Neural progenitor cell (in vitro differentiated cells): Measurements from ENCODE around the gene NEDD9. TPM values are rescaled to one million over a fixed set of nuclear protein-coding genes. Genes with fewer than 3 reads are reported as not detected.

Experiments
- DNase-seq: peaks from one replicate; pipeline ENCODE4 v3.0.0-alpha.2; 2016; ENCODE audit warnings: low spot score
- H2AFZ ChIP-seq: fragments of 200-600 bp; sonication (generic); replicated peaks from 2 replicates; pipeline ENCODE4 v1.6.1; 2016; ENCODE audit warnings: antibody characterized with exemption
- H3F3A ChIP-seq: fragments of 200-600 bp; sonication (generic); 2 replicates; pipeline ENCODE4 v1.6.1; 2016; ENCODE audit warnings: antibody characterized with exemption, low read depth
- H3K27ac ChIP-seq: fragments of 200-600 bp; sonication (generic); 2 replicates; pipeline ENCODE4 v1.5.1; 2016; ENCODE audit warnings: mild to moderate bottlenecking
- H3K27me3 ChIP-seq: fragments of 200-600 bp; sonication (generic); 2 replicates; pipeline ENCODE4 v1.6.1; 2016; ENCODE audit warnings: mild to moderate bottlenecking, moderate library complexity
- H3K36me3 ChIP-seq: fragments of 200-600 bp; sonication (generic); 2 replicates; pipeline ENCODE4 v1.5.1; 2016
- H3K4me1 ChIP-seq: fragments of 200-600 bp; sonication (generic); 2 replicates; pipeline ENCODE4 v1.6.1; 2016; ENCODE audit warnings: mixed run types
- H3K4me2 ChIP-seq: fragments of 200-600 bp; sonication (generic); 2 replicates; pipeline ENCODE4 v1.6.1; 2016
- H3K4me3 ChIP-seq: fragments of 200-600 bp; sonication (generic); 2 replicates; pipeline ENCODE4 v1.5.1; 2016
- H3K79me2 ChIP-seq: fragments of 200-600 bp; sonication (generic); 2 replicates; pipeline ENCODE4 v1.6.1; 2016; ENCODE audit warnings: low read depth
- H3K9ac ChIP-seq: fragments of 200-600 bp; sonication (generic); 2 replicates; pipeline ENCODE4 v1.6.1; 2016
- H3K9me3 ChIP-seq: fragments of 200-600 bp; sonication (generic); 2 replicates; pipeline ENCODE4 v1.5.1; 2016; ENCODE audit warnings: low read depth
- H4K20me1 ChIP-seq: fragments of 200-600 bp; sonication (generic); 2 replicates; pipeline ENCODE4 v1.6.1; 2016; ENCODE audit warnings: low read depth
- H3K27ac Mint-ChIP-seq: 3 replicates; pipeline ENCODE4 v1.8.0; 2021; ENCODE audit warnings: mixed read lengths
- H3K27me3 Mint-ChIP-seq: 2 replicates; pipeline ENCODE4 v1.8.0; 2022; ENCODE audit warnings: low read depth, mild to moderate bottlenecking, inconsistent platforms, moderate library complexity, mixed read lengths; ENCODE audit not compliant: insufficient read depth
- H3K36me3 Mint-ChIP-seq: 3 replicates; pipeline ENCODE4 v1.8.0; 2021; ENCODE audit warnings: mixed read lengths
- H3K4me1 Mint-ChIP-seq: 3 replicates; pipeline ENCODE4 v1.8.0; 2021; ENCODE audit warnings: mixed read lengths
- H3K4me3 Mint-ChIP-seq: 3 replicates; pipeline ENCODE4 v1.8.0; 2021; ENCODE audit warnings: mild to moderate bottlenecking, moderate library complexity, mixed read lengths
- H3K9me3 Mint-ChIP-seq: 3 replicates; pipeline ENCODE4 v1.8.0; 2020; ENCODE audit warnings: mixed read lengths
- EZH2 ChIP-seq: fragments of 200-600 bp; sonication (generic); IDR thresholded peaks from 2 replicates; pipeline ENCODE4 v1.6.1; 2017; ENCODE audit warnings: antibody characterized with exemption, mild to moderate bottlenecking, moderate library complexity
- EZH2phosphoT487 ChIP-seq: fragments of 200-600 bp; sonication (generic); IDR thresholded peaks from 2 replicates; pipeline ENCODE4 v1.6.1; 2017; ENCODE audit warnings: antibody characterized with exemption
- total RNA-seq: library from RNA; depleted of rRNA; stranded (reverse); fragments of >200 nt; gene quantifications from 2 replicates; pipeline ENCODE4 v1.2.3, GENCODE V29; 2015; ENCODE audit warnings: low replicate concordance
- TF ChIP-seq, protein P1 (sequence below): fragments of 200-600 bp; sonication (generic); IDR thresholded peaks from 2 replicates; pipeline ENCODE4 v1.5.1; 2017; ENCODE audit warnings: antibody characterized with exemption, mild to moderate bottlenecking

The NEDD9 gene
- total RNA-seq, 1 donor from 2014 or later = 4.9 TPM

- Histone ChIP-seq H3K4me1 (peaks cover 37% of the 10 kb centered on the region), H3K9me3 (no peaks in the 10 kb centered on the region), H3K27ac (no peak overlapping the region), H3F3A (no peaks in the 10 kb centered on the region), H3K4me3 (no peak overlapping the region), H3K27me3 (no peaks in the 10 kb centered on the region), H4K20me1 (no peaks in the 10 kb centered on the region), H3K79me2 (peaks cover 6% of the 10 kb centered on the region), H3K36me3 (no peaks in the 10 kb centered on the region), H3K4me2 (peak overlapping the region; percentile 31), H2AFZ (no peak overlapping the region), H3K9ac (no peak overlapping the region)
- DNase-seq = peak; percentile 48
- no peaks in the 10 kb centered on the region for H3K9me3 Mint-ChIP-seq
- no peak overlapping the region for H3K4me3 Mint-ChIP-seq
- peak overlapping the region; percentile 9 for H3K27ac Mint-ChIP-seq
- H3K27me3 Mint-ChIP-seq = peaks cover 2% of the 10 kb centered on the region
- H3K36me3 Mint-ChIP-seq = peaks cover 75% of the 10 kb centered on the region
- no peak for TF ChIP-seq EZH2
- TF ChIP-seq, protein P1, sequence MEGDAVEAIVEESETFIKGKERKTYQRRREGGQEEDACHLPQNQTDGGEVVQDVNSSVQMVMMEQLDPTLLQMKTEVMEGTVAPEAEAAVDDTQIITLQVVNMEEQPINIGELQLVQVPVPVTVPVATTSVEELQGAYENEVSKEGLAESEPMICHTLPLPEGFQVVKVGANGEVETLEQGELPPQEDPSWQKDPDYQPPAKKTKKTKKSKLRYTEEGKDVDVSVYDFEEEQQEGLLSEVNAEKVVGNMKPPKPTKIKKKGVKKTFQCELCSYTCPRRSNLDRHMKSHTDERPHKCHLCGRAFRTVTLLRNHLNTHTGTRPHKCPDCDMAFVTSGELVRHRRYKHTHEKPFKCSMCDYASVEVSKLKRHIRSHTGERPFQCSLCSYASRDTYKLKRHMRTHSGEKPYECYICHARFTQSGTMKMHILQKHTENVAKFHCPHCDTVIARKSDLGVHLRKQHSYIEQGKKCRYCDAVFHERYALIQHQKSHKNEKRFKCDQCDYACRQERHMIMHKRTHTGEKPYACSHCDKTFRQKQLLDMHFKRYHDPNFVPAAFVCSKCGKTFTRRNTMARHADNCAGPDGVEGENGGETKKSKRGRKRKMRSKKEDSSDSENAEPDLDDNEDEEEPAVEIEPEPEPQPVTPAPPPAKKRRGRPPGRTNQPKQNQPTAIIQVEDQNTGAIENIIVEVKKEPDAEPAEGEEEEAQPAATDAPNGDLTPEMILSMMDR = no peak
- no peak for TF ChIP-seq EZH2phosphoT487
- peaks cover 64% of the 10 kb centered on the region for H3K4me1 Mint-ChIP-seq
These were observed 16.7 kb downstream of the NEDD9 start for GRCh38 chr6:11215773-11216172.

- no peaks in the 10 kb centered on the region for H3K9me3 Mint-ChIP-seq
- H3K9ac ChIP-seq = no peak overlapping the region
- no peak for TF ChIP-seq EZH2
- TF ChIP-seq, protein P1 = no peak
- no peak for TF ChIP-seq EZH2phosphoT487
- H3K4me3 ChIP-seq = no peak overlapping the region
- H3K36me3 ChIP-seq = no peaks in the 10 kb centered on the region
- no peak for DNase-seq
- no peaks in the 10 kb centered on the region for H3K27me3 ChIP-seq
- H3K4me1 Mint-ChIP-seq = peaks cover 71% of the 10 kb centered on the region
- no peak overlapping the region for H2AFZ ChIP-seq
- no peak overlapping the region for H3K4me3 Mint-ChIP-seq
- H3K27ac ChIP-seq = no peak overlapping the region
- H4K20me1 ChIP-seq = no peaks in the 10 kb centered on the region
- peaks cover 66% of the 10 kb centered on the region for H3K36me3 Mint-ChIP-seq
- no peaks in the 10 kb centered on the region for H3K9me3 ChIP-seq
- peaks cover 6% of the 10 kb centered on the region for H3K79me2 ChIP-seq
- H3K27ac Mint-ChIP-seq = peak overlapping the region; percentile 16
- no peaks in the 10 kb centered on the region for H3F3A ChIP-seq
- no peak overlapping the region for H3K4me2 ChIP-seq
- H3K27me3 Mint-ChIP-seq = peaks cover 2% of the 10 kb centered on the region
- peaks cover 45% of the 10 kb centered on the region for H3K4me1 ChIP-seq
These were observed 17.6 kb downstream of the NEDD9 start for GRCh38 chr6:11214901-11215300.

- no peaks in the 10 kb centered on the region for H3K27me3 ChIP-seq
- peaks cover 6% of the 10 kb centered on the region for H3K79me2 ChIP-seq
- no peaks in the 10 kb centered on the region for H3F3A ChIP-seq
- H3K36me3 ChIP-seq = no peaks in the 10 kb centered on the region
- no peak for TF ChIP-seq EZH2
- TF ChIP-seq, protein P1 = no peak
- no peak for TF ChIP-seq EZH2phosphoT487
- H3K27me3 Mint-ChIP-seq = peaks cover 2% of the 10 kb centered on the region
- no peak overlapping the region for H3K9ac ChIP-seq
- H3K27ac Mint-ChIP-seq = no peak overlapping the region
- H3K4me2 ChIP-seq = no peak overlapping the region
- DNase-seq = no peak
- H2AFZ ChIP-seq = no peak overlapping the region
- H3K4me1 Mint-ChIP-seq = peaks cover 71% of the 10 kb centered on the region
- no peak overlapping the region for H3K4me3 Mint-ChIP-seq
- peaks cover 45% of the 10 kb centered on the region for H3K4me1 ChIP-seq
- H4K20me1 ChIP-seq = no peaks in the 10 kb centered on the region
- no peaks in the 10 kb centered on the region for H3K9me3 ChIP-seq
- peaks cover 59% of the 10 kb centered on the region for H3K36me3 Mint-ChIP-seq
- no peak overlapping the region for H3K4me3 ChIP-seq
- no peak overlapping the region for H3K27ac ChIP-seq
- no peaks in the 10 kb centered on the region for H3K9me3 Mint-ChIP-seq
These were observed 18.2 kb downstream of the NEDD9 start for GRCh38 chr6:11214084-11214833.
